Spinal cord (tissue), 10 donors: ENCODE results near the gene DAAM1. TPM values are rescaled to one million over a fixed set of nuclear protein-coding genes. Genes with fewer than 3 reads are reported as not detected.

ENCODE experiments used
- DNase-seq, 6 donors: peaks; one replicate each; pipeline versions ENCODE4 v3.0.0 to v3.0.0-alpha.2; 2013 to 2015; ENCODE audit warnings: low spot score in 6 of 6, low read depth in 4 of 6
- H3K27ac ChIP-seq: one replicate; pipeline ENCODE4 v1.5.1; 2013; ENCODE audit warnings: low read depth, low read length, control low read depth
- H3K27me3 ChIP-seq: one replicate; pipeline ENCODE4 v1.6.1; 2013; ENCODE audit warnings: low read length; ENCODE audit not compliant: control insufficient read depth, insufficient read depth
- H3K36me3 ChIP-seq: one replicate; pipeline ENCODE4 v1.6.1; 2013; ENCODE audit warnings: low read length; ENCODE audit not compliant: control insufficient read depth, insufficient read depth
- H3K4me1 ChIP-seq: one replicate; pipeline ENCODE4 v1.6.1; 2013; ENCODE audit warnings: low read length; ENCODE audit not compliant: control insufficient read depth, insufficient read depth
- H3K4me3 ChIP-seq: one replicate; pipeline ENCODE4 v1.5.1; 2013; ENCODE audit warnings: low read depth, low read length, control low read depth
- H3K9me3 ChIP-seq: one replicate; pipeline ENCODE4 v1.6.1; 2013; ENCODE audit warnings: low read length; ENCODE audit not compliant: control insufficient read depth, insufficient read depth
- WGBS: methylation state at CpG from one replicate; pipeline ENCODE4 v1.1.5; 2013; ENCODE audit warnings: missing lambda C conversion rate; ENCODE audit not compliant: insufficient coverage; 5-methylcytosine and 5-hydroxymethylcytosine counted together
- polyA plus RNA-seq, 2 donors: library from polyadenylated mRNA; unstranded; fragments of 120-200 nt; gene quantifications; one replicate each; pipeline ENCODE4 v1.2.1, GENCODE V29; 2013; ENCODE audit not compliant: insufficient read length in 2 of 2
- total RNA-seq, 2 donors: library from RNA; depleted of rRNA in 1 of 2; stranded (reverse); fragments of 120-200 nt in 1 of 2; fragments of >200 nt in 1 of 2; gene quantifications; one replicate each; pipeline versions ENCODE4 v1.2.3 to v1.2.4, GENCODE V29; 2013 to 2014
- donor health status: healthy.

DAAM1 gene
- total and polyA plus RNA-seq, 4 donors: 32.9 to 78.0 (median 61.7) TPM

DNA sequence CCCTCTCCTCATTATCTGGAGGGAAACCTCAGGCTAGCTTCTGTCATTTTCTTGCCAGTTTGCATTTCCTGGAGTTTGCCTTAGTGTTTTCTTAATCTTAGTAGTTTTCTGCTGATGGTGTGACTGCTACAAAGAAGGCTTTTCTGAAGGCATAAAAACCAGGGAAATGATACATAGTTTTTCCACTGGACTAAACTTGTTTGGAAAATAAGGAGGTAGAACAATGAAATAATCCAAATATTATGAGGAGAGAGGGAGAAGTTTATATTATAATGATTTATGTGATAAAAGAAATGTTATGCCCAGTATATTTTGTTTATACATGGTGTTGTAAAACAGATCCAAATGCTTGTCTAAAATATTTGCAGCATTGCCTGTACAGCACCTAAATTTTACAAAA lies 22.2 kb downstream of the DAAM1 start:
- no peak overlapping the region for H3K4me3 ChIP-seq
- no peak overlapping the region for H3K27ac ChIP-seq
- no peaks in the 10 kb centered on the region for H3K9me3 ChIP-seq
- no peaks in the 10 kb centered on the region for H3K36me3 ChIP-seq
- no peaks in the 10 kb centered on the region for H3K27me3 ChIP-seq
- H3K4me1 ChIP-seq: peaks cover 4% of the 10 kb centered on the region
- no peak for DNase-seq

DNA sequence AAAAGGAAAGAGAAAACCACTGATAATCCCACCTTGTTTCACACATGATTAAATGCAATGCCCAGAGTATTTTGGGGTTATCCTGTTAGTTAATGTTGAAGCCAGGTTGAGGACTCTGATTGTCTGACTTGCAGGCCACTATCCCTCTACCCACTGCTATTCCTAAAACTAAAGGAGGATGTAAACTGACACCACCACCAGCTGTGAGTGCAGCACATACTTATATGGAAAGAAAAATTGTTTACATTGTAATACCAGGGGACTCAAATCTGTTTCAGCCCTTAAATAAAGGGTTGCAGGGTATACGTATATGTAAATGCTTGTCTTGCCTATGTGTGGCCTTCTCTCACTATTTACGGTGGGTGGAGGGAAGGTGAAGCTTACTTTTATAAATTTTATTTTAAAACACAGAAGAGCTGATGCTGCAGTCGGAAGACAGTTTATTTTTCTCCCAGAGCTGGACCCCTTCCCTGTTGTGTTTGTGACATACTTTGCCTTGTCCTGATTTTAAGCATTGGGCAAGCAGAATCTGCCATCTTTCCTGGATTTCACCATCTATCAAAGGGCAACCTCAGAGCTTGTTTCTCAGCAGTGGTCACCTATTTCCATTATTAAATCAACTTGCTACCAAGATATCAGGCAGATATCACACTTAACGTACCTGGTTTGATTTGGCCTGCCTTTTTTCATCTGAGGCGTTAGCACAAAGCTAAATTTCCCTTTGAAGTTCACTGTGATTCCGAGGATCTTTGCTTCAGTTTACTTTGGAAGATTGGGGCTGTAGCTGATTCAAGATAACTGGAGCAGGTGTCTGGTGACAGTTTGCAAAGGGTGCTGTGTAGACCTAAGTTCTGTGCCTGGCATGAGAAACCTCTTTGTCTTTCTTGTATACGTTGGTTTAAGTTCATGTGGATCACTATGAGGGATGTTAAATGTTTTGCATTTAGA lies 25.2 kb downstream of the DAAM1 start:
- H3K36me3 ChIP-seq: no peaks in the 10 kb centered on the region
- DNase-seq: no peak
- peaks cover 11% of the 10 kb centered on the region for H3K4me1 ChIP-seq
- no peak overlapping the region for H3K27ac ChIP-seq
- H3K9me3 ChIP-seq: no peaks in the 10 kb centered on the region
- H3K27me3 ChIP-seq: no peaks in the 10 kb centered on the region
- WGBS: 60% methylated on average over 2 of the region's 7 CpGs
- H3K4me3 ChIP-seq: no peak overlapping the region

DNA sequence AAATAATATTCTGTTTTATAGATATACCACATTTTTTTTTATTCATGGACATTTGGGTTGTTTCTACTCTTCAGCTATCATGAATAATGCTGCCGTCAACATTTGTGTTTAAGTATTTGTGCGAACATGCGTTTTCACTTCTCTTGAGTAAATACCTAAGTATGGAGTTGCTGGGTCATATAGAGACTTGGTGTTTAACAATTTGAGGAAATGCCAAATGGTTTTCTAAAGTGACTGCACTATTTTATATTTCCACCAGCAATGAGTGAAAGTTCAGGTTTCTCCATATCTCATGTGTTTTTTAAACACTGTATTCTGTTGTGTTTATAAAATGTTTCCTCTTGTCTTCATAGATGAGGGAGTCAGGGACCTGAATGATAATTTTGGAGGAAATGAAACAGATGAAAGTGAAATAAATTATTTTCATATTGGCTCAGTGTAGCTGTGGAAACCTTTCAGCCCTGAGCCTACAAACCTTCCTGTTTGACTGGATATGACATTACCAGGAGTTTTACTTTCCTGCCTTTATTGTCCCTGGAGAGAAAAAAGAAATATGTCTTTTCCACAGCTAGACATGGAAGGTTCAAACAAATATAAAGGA lies 26.3 kb downstream of the DAAM1 start:
- DNase-seq: no peak
- Histone ChIP-seq H3K27me3 (no peaks in the 10 kb centered on the region), H3K36me3 (no peaks in the 10 kb centered on the region), H3K27ac (peak overlapping the region; percentile 9), H3K9me3 (no peaks in the 10 kb centered on the region), H3K4me1 (peaks cover 11% of the 10 kb centered on the region), H3K4me3 (no peak overlapping the region)
- no CpG with 5 or more reads among the region's 3 CpGs for WGBS

DNA sequence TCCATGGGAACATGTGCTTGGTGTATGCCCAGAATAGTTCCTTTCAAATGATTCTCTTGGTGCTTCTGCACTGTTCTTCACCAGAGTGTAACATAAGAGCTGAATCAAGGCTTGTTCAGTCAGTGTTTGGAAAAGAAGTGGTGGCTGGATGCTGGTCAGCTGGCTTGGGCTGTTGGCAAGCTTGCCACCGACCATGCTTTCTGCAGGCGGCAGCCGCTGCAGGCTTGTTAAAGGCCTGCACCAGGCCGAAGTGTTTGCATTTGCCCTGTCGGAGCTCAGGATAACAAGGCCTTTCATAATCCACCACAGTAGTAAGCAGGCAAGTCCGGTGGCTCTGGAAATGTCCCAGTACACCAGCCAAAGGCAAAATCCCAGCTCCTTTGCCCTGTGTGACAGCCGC lies 26.9 kb downstream of the DAAM1 start:
- no peaks in the 10 kb centered on the region for H3K9me3 ChIP-seq
- H3K4me1 ChIP-seq: peaks cover 11% of the 10 kb centered on the region
- H3K27me3 ChIP-seq: no peaks in the 10 kb centered on the region
- H3K36me3 ChIP-seq: no peaks in the 10 kb centered on the region
- peak; percentile 57 to 93 (median 72) for DNase-seq
- H3K27ac ChIP-seq: peak overlapping the region; percentile 9
- no peak overlapping the region for H3K4me3 ChIP-seq
- 25% methylated on average over 5 of the region's 7 CpGs for WGBS

DNA sequence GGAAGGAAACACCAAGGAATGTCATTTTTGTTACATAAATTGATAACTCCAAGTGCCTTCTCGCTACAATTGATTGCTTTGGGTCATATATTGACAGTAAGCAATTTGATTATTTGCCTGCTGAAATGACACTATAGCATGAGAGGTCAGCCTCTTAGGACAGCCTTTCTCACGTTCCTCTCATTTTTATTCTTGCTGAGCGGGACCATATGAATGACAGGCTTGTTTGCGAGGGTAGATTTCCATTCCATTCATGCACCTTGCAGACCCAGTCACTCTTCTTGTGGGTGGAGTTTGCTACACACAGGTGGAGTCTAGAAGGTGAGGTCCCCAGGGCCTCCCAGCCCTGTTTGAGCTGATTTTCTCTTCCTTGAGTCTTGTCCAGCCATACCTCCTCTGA lies 27.3 kb downstream of the DAAM1 start:
- DNase-seq: no peak
- H3K4me3 ChIP-seq: no peak overlapping the region
- H3K9me3 ChIP-seq: no peaks in the 10 kb centered on the region
- no CpG with 5 or more reads among the region's 4 CpGs for WGBS
- peaks cover 11% of the 10 kb centered on the region for H3K4me1 ChIP-seq
- H3K27me3 ChIP-seq: no peaks in the 10 kb centered on the region
- H3K36me3 ChIP-seq: no peaks in the 10 kb centered on the region
- H3K27ac ChIP-seq: peak overlapping the region; percentile 9

DNA sequence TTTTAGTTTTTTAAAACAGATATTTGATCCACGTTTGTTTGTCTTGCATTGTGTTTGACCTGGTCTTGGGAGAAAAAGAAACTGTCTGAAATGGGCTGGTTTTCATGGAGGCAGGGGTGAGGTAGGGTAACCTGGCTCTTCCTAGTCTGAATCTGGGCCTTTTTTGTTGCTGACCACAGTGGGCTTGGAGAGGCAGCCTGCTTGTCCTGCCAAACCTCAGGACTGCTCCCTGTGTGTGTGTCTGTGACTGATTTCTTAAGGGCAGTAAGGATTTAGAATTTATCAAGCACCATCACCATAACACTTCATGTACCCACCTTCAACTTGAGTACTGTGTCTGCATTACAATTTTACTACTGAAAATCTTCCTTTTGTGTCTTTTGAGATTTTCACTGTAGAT lies 28.5 kb downstream of the DAAM1 start:
- no peak for DNase-seq
- Histone ChIP-seq H3K27ac (no peak overlapping the region), H3K36me3 (no peaks in the 10 kb centered on the region), H3K27me3 (no peaks in the 10 kb centered on the region), H3K9me3 (no peaks in the 10 kb centered on the region), H3K4me1 (peaks cover 11% of the 10 kb centered on the region), H3K4me3 (no peak overlapping the region)
- WGBS: 100% methylated on average over 1 of the region's 1 CpG

DNA sequence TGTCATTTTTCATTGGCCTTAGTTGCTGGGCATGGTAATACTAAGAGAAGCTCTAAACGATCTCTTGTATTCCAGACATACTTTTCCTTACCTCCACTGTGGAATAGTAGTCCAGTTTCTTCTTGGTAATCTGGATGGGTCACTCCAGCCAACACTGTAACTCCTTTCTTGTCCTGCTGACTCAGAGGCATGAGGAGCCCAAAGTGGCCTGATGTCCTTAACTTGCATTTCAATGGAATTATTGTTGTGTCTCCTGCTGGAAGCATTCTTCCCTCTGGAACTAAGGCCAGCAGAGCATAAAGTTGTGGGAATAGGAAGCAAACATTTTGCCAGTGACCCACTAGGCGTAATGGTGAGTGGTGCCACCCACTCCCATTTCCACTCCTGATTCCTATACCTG lies 33.1 kb downstream of the DAAM1 start:
- no peaks in the 10 kb centered on the region for H3K36me3 ChIP-seq
- H3K9me3 ChIP-seq: no peaks in the 10 kb centered on the region
- no peak for DNase-seq
- no peak overlapping the region for H3K27ac ChIP-seq
- H3K27me3 ChIP-seq: no peaks in the 10 kb centered on the region
- H3K4me3 ChIP-seq: no peak overlapping the region
- WGBS: no CpG with 5 or more reads among the region's 2 CpGs
- peaks cover 2% of the 10 kb centered on the region for H3K4me1 ChIP-seq

DNA sequence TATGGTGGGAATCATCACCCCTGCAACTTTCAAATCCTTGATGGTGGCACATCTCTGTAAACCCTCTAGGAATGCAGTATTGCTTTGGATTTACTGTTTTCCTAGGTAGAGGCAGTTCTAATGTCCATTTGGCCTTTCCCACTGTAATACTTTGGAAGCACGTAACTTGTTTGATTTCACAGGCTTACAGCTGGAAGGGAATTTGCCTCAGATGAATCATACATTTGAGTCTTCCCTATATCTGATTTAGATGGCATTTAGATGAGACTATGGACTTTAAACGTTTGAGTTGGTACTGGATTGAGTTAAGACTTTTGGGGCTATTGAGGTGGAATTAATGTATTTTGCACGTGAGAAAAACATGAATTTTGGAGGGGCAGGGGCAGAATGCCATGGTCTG lies 35.9 kb downstream of the DAAM1 start:
- no peak overlapping the region for H3K4me3 ChIP-seq

DNA sequence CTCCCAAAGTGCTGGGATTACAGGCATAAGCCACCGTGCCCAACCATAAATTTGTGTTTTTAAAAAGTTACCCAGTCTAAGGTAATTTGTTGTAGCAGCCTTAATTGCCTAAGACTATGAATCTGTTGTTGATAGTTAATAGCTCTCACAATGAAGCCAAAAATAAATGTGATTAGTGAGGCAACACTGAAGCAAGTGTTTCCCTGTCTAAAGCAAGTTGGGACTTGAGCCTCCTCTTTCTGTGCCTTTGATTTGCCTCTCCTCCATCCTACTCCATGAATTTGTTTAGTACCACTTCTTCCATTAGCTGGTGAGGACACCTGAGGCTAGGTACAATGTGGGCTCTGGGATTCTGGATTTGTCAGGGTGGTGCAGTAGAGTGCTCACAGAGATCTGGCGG lies 36.8 kb downstream of the DAAM1 start:
- Histone ChIP-seq H3K36me3 (no peaks in the 10 kb centered on the region), H3K27me3 (no peaks in the 10 kb centered on the region), H3K9me3 (no peaks in the 10 kb centered on the region), H3K4me1 (no peaks in the 10 kb centered on the region), H3K27ac (no peak overlapping the region), H3K4me3 (no peak overlapping the region)
- WGBS: 100% methylated on average over 1 of the region's 2 CpGs
- no peak for DNase-seq

More for the DNA sequence above, 35.9 kb downstream of the DAAM1 start:
- no peaks in the 10 kb centered on the region for H3K27me3 ChIP-seq
- H3K36me3 ChIP-seq: no peaks in the 10 kb centered on the region
- 83% methylated on average over 1 of the region's 3 CpGs for WGBS
- DNase-seq: no peak
- H3K4me1 ChIP-seq: no peaks in the 10 kb centered on the region
- no peaks in the 10 kb centered on the region for H3K9me3 ChIP-seq
- no peak overlapping the region for H3K27ac ChIP-seq

DNA sequence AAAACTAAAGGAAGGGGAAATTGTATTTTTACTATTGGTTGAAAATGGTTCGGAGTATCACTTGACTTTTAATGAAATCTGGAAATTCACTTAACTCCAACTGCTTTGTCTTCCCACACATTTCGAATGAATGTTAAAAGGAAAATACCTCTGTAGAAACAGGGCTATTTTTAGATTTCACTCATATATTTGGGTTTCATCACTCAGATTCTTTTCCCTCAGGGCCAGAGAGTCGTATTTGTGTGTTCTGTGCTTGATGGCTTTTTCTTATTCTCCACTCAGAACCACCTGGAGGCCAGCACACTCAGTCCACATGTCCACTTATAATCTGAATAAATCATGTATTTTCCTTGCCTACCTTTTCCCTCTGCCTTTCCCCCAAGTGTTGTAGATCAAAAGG lies 40.0 kb downstream of the DAAM1 start:
- no peak for DNase-seq
- Histone ChIP-seq H3K36me3 (no peaks in the 10 kb centered on the region), H3K27me3 (no peaks in the 10 kb centered on the region), H3K27ac (no peak overlapping the region), H3K4me1 (no peaks in the 10 kb centered on the region), H3K4me3 (no peak overlapping the region), H3K9me3 (no peaks in the 10 kb centered on the region)
- no CpG with 5 or more reads among the region's 3 CpGs for WGBS
